Caco-2 (cell line): Measurements from ENCODE around the gene IL1RAPL1. TPM values are rescaled to one million over a fixed set of nuclear protein-coding genes. Genes with fewer than 3 reads are reported as not detected.

Source experiments
- BruUV-seq: library from RNA; stranded (reverse); fragments of 400-500 nt; replicated peaks from 2 replicates; lab custom pipeline; 2021; lab: Mats Ljungman, UMichigan
- CTCF ChIA-PET: fragments of 300-600 bp; sonication (Branson Sonifier 250); formaldehyde crosslinking; loops from one replicate; lab custom pipeline; 2022; ENCODE audit warnings: antibody characterized with exemption; lab: Charles Lee
- POLR2A ChIA-PET: fragments of 300-600 bp; sonication (Branson Sonifier 250); formaldehyde crosslinking; loops from one replicate; lab custom pipeline; 2022; ENCODE audit warnings: antibody characterized with exemption; lab: Charles Lee
- DNase-seq, 2 experiments: peaks; one replicate each; pipeline versions ENCODE4 v3.0.0 to v3.0.0-alpha.2; 2020 to 2022
- H3K27me3 ChIP-seq: replicated peaks from 2 replicates; pipeline ENCODE4 v1.6.0; 2011; ENCODE audit warnings: low read length; ENCODE audit not compliant: control insufficient read depth, insufficient read depth
- H3K36me3 ChIP-seq: 2 replicates; pipeline ENCODE4 v1.5.1; 2011; ENCODE audit warnings: low read length; ENCODE audit not compliant: control insufficient read depth, insufficient read depth
- H3K4me1 ChIP-seq: fragments of 250-450 bp; sonication (Bioruptor Pico); 2 replicates; pipeline ENCODE4 v1.5.1; 2020; ENCODE audit warnings: mild to moderate bottlenecking
- H3K4me3 ChIP-seq: 2 replicates; pipeline ENCODE4 v1.5.1; 2011; ENCODE audit warnings: low read depth, mild to moderate bottlenecking, control low read depth, low read length
- H3K9me3 ChIP-seq: fragments of 250-450 bp; sonication (Bioruptor Pico); 2 replicates; pipeline ENCODE4 v1.5.1; 2020; ENCODE audit warnings: mild to moderate bottlenecking, moderate library complexity
- H3K27ac Mint-ChIP-seq: one replicate; pipeline ENCODE4 v1.8.0; 2022; ENCODE audit warnings: mixed read lengths; ENCODE audit not compliant: unreplicated experiment
- H3K27me3 Mint-ChIP-seq: one replicate; pipeline ENCODE4 v1.8.0; 2022; ENCODE audit warnings: mixed read lengths; ENCODE audit not compliant: insufficient read depth, unreplicated experiment
- H3K36me3 Mint-ChIP-seq: one replicate; pipeline ENCODE4 v1.8.0; 2022; ENCODE audit warnings: mild to moderate bottlenecking, mixed read lengths; ENCODE audit not compliant: insufficient read depth, unreplicated experiment
- H3K4me1 Mint-ChIP-seq: one replicate; pipeline ENCODE4 v1.8.0; 2022; ENCODE audit warnings: low read depth, mixed read lengths; ENCODE audit not compliant: unreplicated experiment
- H3K4me3 Mint-ChIP-seq: one replicate; pipeline ENCODE4 v1.8.0; 2022; ENCODE audit warnings: mild to moderate bottlenecking, moderate library complexity, mixed read lengths; ENCODE audit not compliant: unreplicated experiment
- H3K9me3 Mint-ChIP-seq: one replicate; pipeline ENCODE4 v1.8.0; 2022; ENCODE audit warnings: mixed read lengths; ENCODE audit not compliant: unreplicated experiment
- CTCF ChIP-seq, 2 experiments: fragments of 200-600 bp in 1 of 2; IDR thresholded peaks; 1 replicate in 1 of 2; 2 replicates in 1 of 2; pipeline versions ENCODE4 v1.5.1 to v1.8.0; 2011 to 2022; ENCODE audit warnings: antibody characterized with exemption in 1 of 2, control low read depth in 1 of 2, inconsistent platforms in 1 of 2, low read depth in 1 of 2, low read length in 1 of 2, mild to moderate bottlenecking in 1 of 2, moderate library complexity in 1 of 2; ENCODE audit not compliant: insufficient read depth in 1 of 2, severe bottlenecking in 1 of 2, unreplicated experiment in 1 of 2
- intact Hi-C: fragments of 100-400 bp; cut with micrococcal nuclease; formaldehyde crosslinking; loops from one replicate; pipeline ENCODE4 v1.10.0; 2022; ENCODE audit not compliant: unreplicated experiment
- total RNA-seq: library from RNA; stranded (reverse); gene quantifications from 2 replicates; pipeline ENCODE4 v1.2.3, GENCODE V29; 2022

IL1RAPL1 gene
- total RNA-seq, 1 experiment from 2014 or later = not detected

DNA sequence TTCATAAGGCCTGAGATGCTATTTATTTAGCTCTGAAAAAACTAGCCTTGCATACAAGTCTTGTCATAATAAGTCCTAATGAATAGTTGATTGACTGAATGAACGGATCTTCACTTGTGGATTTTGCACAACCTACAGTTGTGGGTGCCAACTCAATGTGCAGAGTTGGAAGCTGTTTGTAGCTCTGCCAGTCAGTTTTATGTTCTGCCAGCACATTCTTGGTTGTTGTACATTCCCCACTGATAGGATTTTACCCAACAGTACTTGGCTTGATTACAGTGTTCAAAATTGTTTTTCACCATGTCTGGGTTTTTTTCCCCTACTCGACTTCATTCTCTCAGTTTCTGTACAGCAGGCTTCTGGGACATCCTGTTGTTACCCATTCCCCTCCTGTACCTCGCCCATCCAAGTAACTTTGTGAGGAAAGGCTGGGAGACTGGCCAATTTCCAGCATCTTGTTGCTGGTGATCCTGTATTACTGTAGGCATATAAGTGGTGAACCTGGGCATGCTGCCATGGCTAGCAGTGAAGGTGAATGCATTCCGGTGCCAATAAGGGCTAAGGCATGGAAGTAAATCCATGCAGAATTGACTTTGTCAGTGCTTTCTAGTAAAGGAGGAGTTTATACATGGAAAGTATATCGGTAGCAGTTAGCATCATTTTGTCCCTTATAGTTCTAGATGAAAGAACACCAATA is 22.8 kb downstream of the IL1RAPL1 start:
- Mint-ChIP-seq H3K36me3 (no peaks in the 10 kb centered on the region), H3K4me3 (no peak overlapping the region), H3K4me1 (no peaks in the 10 kb centered on the region), H3K27me3 (peaks cover 4% of the 10 kb centered on the region), H3K27ac (no peak overlapping the region), H3K9me3 (no peaks in the 10 kb centered on the region)
- Histone ChIP-seq H3K9me3 (no peaks in the 10 kb centered on the region), H3K27me3 (no peaks in the 10 kb centered on the region), H3K36me3 (no peaks in the 10 kb centered on the region), H3K4me1 (no peaks in the 10 kb centered on the region), H3K4me3 (no peak overlapping the region)
- CTCF ChIA-PET = no interaction called here
- no TSS peak for BruUV-seq
- no peak for TF ChIP-seq CTCF (IDR thresholded peaks at IDR 0.05; ENCODE audit: insufficient read depth in 1 of 2, low read depth in 1 of 2, low read length in 1 of 2, severe bottlenecking in 1 of 2, unreplicated experiment in 1 of 2)
- intact Hi-C loops = no loop called here
- POLR2A ChIA-PET = no interaction called here
- no peak for DNase-seq

- TF ChIP-seq CTCF (IDR thresholded peaks at IDR 0.05; ENCODE audit: insufficient read depth in 1 of 2, low read depth in 1 of 2, low read length in 1 of 2, severe bottlenecking in 1 of 2, unreplicated experiment in 1 of 2) = no peak
- no peaks in the 10 kb centered on the region for H3K27me3 ChIP-seq
- Mint-ChIP-seq H3K27ac (no peak overlapping the region), H3K27me3 (no peaks in the 10 kb centered on the region), H3K9me3 (no peaks in the 10 kb centered on the region), H3K4me1 (no peaks in the 10 kb centered on the region), H3K36me3 (no peaks in the 10 kb centered on the region), H3K4me3 (no peak overlapping the region)
- no peaks in the 10 kb centered on the region for H3K9me3 ChIP-seq
- no peak overlapping the region for H3K4me3 ChIP-seq
- no TSS peak for BruUV-seq
- H3K36me3 ChIP-seq = no peaks in the 10 kb centered on the region
- intact Hi-C loops = no loop called here
- CTCF ChIA-PET = no interaction called here
- POLR2A ChIA-PET = no interaction called here
- no peaks in the 10 kb centered on the region for H3K4me1 ChIP-seq
- no peak for DNase-seq
Observed at GRCh38 chrX:28610746-28611145, 23.5 kb downstream of the IL1RAPL1 start.

DNA sequence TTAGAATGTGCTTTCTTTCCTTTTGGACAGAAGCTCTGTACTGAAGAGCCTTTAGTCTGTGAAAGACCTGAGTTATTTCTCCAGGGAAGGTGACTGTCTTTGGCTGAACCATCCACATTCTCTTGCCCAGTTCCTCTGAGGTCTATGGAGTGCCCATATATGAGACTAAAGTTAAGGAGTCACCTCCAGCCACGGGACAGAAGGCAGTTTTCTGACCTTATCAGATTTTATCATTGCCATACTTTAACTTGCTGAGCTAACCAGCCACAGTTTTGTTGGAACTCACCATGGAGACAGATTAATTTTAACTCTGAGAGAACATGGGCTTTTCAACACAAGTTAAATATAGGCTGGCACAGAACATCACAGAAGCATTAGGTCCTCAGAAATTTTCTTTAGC is 26.3 kb downstream of the IL1RAPL1 start:
- Histone ChIP-seq H3K27me3 (no peaks in the 10 kb centered on the region), H3K36me3 (no peaks in the 10 kb centered on the region), H3K4me1 (no peaks in the 10 kb centered on the region), H3K9me3 (no peaks in the 10 kb centered on the region), H3K4me3 (no peak overlapping the region)
- H3K27ac Mint-ChIP-seq = no peak overlapping the region
- H3K27me3 Mint-ChIP-seq = no peaks in the 10 kb centered on the region
- CTCF ChIA-PET = no interaction called here
- no peaks in the 10 kb centered on the region for H3K4me1 Mint-ChIP-seq
- TF ChIP-seq CTCF (IDR thresholded peaks at IDR 0.05; ENCODE audit: insufficient read depth in 1 of 2, low read depth in 1 of 2, low read length in 1 of 2, severe bottlenecking in 1 of 2, unreplicated experiment in 1 of 2) = no peak
- POLR2A ChIA-PET = no interaction called here
- BruUV-seq = no TSS peak
- no peak overlapping the region for H3K4me3 Mint-ChIP-seq
- intact Hi-C loops = no loop called here
- no peaks in the 10 kb centered on the region for H3K36me3 Mint-ChIP-seq
- H3K9me3 Mint-ChIP-seq = no peaks in the 10 kb centered on the region
- no peak for DNase-seq
